ENCODE measurements around the gene STOML1.
"Not testable (repeated sequence)": the region's sequence is repeated elsewhere in the genome, so short reads cannot be mapped to it uniquely, and the experiment has no call there.

DNA sequence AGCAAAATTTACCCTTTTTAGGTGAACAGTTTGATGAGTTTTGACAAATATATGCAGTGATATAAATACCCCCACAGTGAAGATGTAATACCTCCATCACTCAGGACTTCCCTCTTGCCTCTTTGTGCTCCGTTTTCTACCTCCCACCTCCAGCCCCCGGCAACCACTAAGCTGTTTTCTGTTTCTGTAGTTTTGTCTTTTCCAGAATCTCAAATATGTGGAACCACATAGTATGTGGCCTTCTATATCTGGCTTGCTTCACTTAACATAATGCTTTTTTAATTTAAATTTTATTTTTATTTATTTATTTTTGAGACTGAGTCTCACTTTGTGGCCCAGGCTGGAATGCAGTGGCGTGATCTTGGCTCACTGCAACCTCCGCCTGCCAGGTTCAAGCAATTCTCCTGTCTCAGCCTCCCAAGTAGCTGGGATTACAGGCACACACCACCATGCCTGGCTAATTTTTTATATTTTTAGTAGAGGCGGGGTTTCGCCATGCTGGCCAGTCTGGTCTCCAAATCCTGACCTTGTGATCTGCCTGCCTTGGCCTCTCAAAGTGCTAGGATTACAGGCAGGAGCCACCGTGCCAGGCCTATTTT is 31.5 kb downstream of the STOML1 start:
- TF ChIP-seq CTCF (conservative IDR thresholded peaks at IDR 0.05); ZFX (IDR thresholded peaks at IDR 0.05): not testable (repeated sequence)

All from C4-2B (cell line).